ENCODE results near the gene C3. TPM values are rescaled to one million over a fixed set of nuclear protein-coding genes. Genes with fewer than 3 reads are reported as not detected.

C3 gene
- total and polyA plus RNA-seq, 4 donors, result 72.9 to 163 (median 111) TPM

DNA sequence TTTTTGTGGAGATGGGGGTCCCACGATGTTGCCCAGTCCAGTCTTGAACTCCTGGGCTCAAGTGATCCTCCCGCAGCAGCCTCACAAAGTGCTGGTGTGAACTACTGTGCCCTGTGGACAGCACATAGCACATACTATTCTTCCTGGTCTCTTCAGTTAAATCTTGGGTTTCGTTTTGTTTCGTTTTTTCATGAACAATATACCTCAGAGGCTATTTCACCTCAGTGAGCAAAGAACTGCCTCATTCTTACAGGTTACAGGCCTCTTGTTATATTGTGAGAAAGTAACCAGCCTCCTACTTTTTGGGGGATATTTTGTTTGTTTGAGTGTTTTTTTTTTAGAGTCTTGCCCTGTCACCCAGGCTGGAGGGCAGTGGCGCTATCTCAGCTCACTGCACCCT is 1.3 kb upstream of the C3 start:
- H3K36me3 ChIP-seq (ENCODE audit: control insufficient read depth, insufficient read depth, low read length), result no peaks in the 10 kb centered on the region
- WGBS (ENCODE audit: insufficient coverage), result 80% methylated on average over 2 of the region's 5 CpGs
- H3K27me3 ChIP-seq (ENCODE audit: control insufficient read depth, insufficient read depth, low read length), result no peaks in the 10 kb centered on the region
- DNase-seq (ENCODE audit: low read depth in 4 of 6, low spot score in 6 of 6), result no peak
- no peaks in the 10 kb centered on the region for H3K4me1 ChIP-seq (ENCODE audit: control insufficient read depth, insufficient read depth, low read length)
- H3K4me3 ChIP-seq (ENCODE audit: low read depth, low read length), result no peak overlapping the region
- no peaks in the 10 kb centered on the region for H3K9me3 ChIP-seq (ENCODE audit: control insufficient read depth, insufficient read depth, low read length)
- H3K27ac ChIP-seq (ENCODE audit: low read depth, low read length), result no peak overlapping the region

DNA sequence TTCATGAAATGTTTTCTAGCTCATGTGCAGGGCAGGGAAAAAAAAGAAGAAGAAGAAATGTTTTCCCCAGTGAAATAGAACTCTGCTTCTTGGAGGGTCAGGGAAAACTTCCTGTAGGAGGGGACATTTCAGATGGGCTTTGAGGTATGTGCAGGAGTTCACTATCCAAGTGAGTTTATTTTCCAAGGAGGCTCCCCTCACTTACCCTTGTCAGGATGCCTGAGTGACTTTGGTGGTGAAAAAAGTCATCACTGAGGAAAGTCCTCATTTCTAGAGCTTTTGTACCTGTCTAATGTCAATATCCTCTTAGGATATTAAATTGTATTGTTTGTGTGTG is 656 bp upstream of the C3 start:
- H3K27ac ChIP-seq (ENCODE audit: low read depth, low read length), result no peak overlapping the region
- DNase-seq (ENCODE audit: low read depth in 4 of 6, low spot score in 6 of 6), result no peak
- no peaks in the 10 kb centered on the region for H3K4me1 ChIP-seq (ENCODE audit: control insufficient read depth, insufficient read depth, low read length)
- H3K4me3 ChIP-seq (ENCODE audit: low read depth, low read length), result no peak overlapping the region
- H3K9me3 ChIP-seq (ENCODE audit: control insufficient read depth, insufficient read depth, low read length), result no peaks in the 10 kb centered on the region
- H3K27me3 ChIP-seq (ENCODE audit: control insufficient read depth, insufficient read depth, low read length), result no peaks in the 10 kb centered on the region
- no peaks in the 10 kb centered on the region for H3K36me3 ChIP-seq (ENCODE audit: control insufficient read depth, insufficient read depth, low read length)

DNA sequence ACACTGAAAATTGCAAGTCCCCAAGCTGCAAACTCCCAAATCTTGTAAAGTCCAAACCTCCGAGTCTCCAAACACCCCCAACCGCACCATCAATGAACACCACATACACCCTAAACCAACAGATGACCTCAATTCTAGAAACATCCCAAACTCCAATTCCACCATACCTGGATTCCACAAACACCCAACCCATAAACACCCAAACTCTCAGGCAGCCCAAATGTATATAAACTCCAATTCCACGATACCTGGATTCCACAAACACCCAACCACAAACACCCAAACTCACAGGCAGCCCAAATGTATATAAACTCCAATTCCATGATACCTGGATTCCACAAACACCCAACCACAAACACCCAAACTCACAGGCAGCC is 470 bp downstream of the C3 start:
- DNase-seq (ENCODE audit: low read depth in 4 of 6, low spot score in 6 of 6), result no peak
- H3K9me3 ChIP-seq (ENCODE audit: control insufficient read depth, insufficient read depth, low read length), result no peaks in the 10 kb centered on the region
- no peaks in the 10 kb centered on the region for H3K27me3 ChIP-seq (ENCODE audit: control insufficient read depth, insufficient read depth, low read length)
- H3K36me3 ChIP-seq (ENCODE audit: control insufficient read depth, insufficient read depth, low read length), result no peaks in the 10 kb centered on the region
- WGBS (ENCODE audit: insufficient coverage), result 95% methylated on average over 3 of the region's 3 CpGs
- H3K4me1 ChIP-seq (ENCODE audit: control insufficient read depth, insufficient read depth, low read length), result no peaks in the 10 kb centered on the region
- no peak overlapping the region for H3K4me3 ChIP-seq (ENCODE audit: low read depth, low read length)
- no peak overlapping the region for H3K27ac ChIP-seq (ENCODE audit: low read depth, low read length)

DNA sequence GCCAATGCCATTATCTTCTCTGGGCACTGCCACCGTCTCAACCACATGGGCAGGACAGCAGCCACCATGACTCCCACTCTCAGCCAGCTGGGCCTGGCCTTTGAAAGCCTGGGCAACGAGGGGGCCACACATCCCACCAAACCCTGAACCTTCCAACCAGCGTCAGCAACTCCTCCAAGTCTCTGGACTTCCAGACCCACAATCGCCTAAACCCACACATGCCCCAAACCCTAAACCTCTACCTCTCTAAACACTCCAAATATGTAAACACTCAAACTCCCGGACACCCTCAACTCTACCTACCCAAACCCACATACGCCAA is 949 bp downstream of the C3 start:
- 79% methylated on average over 5 of the region's 6 CpGs for WGBS (ENCODE audit: insufficient coverage)
- H3K9me3 ChIP-seq (ENCODE audit: control insufficient read depth, insufficient read depth, low read length), result no peaks in the 10 kb centered on the region
- no peaks in the 10 kb centered on the region for H3K27me3 ChIP-seq (ENCODE audit: control insufficient read depth, insufficient read depth, low read length)
- no peak for DNase-seq (ENCODE audit: low read depth in 4 of 6, low spot score in 6 of 6)
- H3K4me1 ChIP-seq (ENCODE audit: control insufficient read depth, insufficient read depth, low read length), result no peaks in the 10 kb centered on the region
- no peak overlapping the region for H3K27ac ChIP-seq (ENCODE audit: low read depth, low read length)
- no peaks in the 10 kb centered on the region for H3K36me3 ChIP-seq (ENCODE audit: control insufficient read depth, insufficient read depth, low read length)
- no peak overlapping the region for H3K4me3 ChIP-seq (ENCODE audit: low read depth, low read length)

DNA sequence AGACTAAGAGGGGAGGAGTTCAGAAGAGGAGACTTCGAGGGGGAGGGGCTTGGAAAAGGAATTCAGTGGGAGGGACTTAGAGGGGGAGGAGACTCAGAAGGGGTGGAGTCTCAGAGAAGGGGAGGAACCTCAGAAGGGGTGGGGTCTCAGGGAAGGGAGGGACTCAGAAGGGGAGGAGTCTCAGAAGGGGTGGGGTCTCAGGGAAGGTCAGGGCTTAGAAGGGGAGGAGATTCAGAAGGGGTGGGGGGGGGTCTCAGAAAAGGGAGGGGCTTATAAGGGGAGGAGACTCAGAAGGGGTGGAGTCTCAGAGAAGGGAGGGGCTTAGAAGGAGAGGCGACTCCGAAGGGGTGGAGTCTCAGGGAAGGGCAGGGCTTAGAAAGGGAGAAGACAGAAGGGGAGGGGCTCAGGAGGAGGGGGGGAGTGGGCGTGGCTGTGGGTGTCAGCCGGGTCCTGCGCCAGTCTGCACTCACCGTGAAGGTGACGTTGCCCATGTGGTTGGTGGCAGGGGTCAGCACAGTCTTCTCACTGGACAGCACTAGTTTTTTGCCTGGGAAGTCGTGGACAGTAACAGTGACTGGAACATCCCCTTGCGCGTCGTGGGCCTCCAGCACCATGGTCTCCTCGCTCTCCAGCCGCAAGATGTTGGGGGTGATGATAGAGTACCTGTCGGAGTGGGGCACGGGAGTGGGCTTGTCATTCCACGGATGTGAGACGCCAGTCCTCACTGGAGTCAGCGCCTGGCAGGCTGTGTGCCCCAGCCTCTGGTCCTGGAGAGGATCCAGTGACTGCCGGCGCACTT is 1.5 kb downstream of the C3 start:
- no peak for DNase-seq (ENCODE audit: low read depth in 4 of 6, low spot score in 6 of 6)
- Histone ChIP-seq H3K36me3 (ENCODE audit: control insufficient read depth, insufficient read depth, low read length) (no peaks in the 10 kb centered on the region), H3K27me3 (ENCODE audit: control insufficient read depth, insufficient read depth, low read length) (no peaks in the 10 kb centered on the region), H3K9me3 (ENCODE audit: control insufficient read depth, insufficient read depth, low read length) (no peaks in the 10 kb centered on the region), H3K4me1 (ENCODE audit: control insufficient read depth, insufficient read depth, low read length) (no peaks in the 10 kb centered on the region), H3K27ac (ENCODE audit: low read depth, low read length) (no peak overlapping the region), H3K4me3 (ENCODE audit: low read depth, low read length) (no peak overlapping the region)
- 75% methylated on average over 20 of the region's 21 CpGs for WGBS (ENCODE audit: insufficient coverage)

DNA sequence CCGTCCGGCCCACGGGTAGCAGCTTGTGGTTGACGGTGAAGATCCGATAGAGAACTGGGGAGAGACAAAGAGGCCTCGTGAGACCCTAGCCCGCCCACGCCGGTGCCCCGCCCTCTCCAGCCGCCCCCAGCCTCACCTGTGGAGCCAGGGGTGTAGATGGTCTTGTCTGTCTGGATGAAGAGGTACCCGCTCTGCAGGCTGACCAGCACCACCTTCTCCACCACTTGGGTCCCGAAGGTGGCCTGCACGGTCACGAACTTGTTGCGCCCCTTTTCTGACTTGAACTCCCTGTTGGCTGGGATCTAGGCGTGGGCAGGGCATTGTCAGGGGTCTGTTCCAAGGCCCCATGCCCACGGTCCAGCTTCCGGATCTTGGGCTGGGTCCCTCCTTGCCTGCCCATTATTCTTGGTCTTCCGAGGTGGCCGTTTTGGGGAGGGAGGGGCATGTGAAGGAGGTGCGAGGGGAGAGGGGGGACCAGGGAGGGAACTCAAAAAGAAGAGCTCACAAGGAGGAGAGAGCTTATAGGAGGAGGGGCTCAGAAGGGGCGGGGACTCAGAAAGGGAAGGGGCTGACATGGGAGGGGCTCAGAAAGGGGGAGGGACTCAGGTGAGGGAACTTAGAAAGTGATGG is 2.2 kb downstream of the C3 start:
- Histone ChIP-seq H3K36me3 (ENCODE audit: control insufficient read depth, insufficient read depth, low read length) (no peaks in the 10 kb centered on the region), H3K9me3 (ENCODE audit: control insufficient read depth, insufficient read depth, low read length) (no peaks in the 10 kb centered on the region), H3K27me3 (ENCODE audit: control insufficient read depth, insufficient read depth, low read length) (no peaks in the 10 kb centered on the region), H3K4me1 (ENCODE audit: control insufficient read depth, insufficient read depth, low read length) (no peaks in the 10 kb centered on the region), H3K4me3 (ENCODE audit: low read depth, low read length) (no peak overlapping the region), H3K27ac (ENCODE audit: low read depth, low read length) (no peak overlapping the region)
- DNase-seq (ENCODE audit: low read depth in 4 of 6, low spot score in 6 of 6), result no peak
- WGBS (ENCODE audit: insufficient coverage), result 64% methylated on average over 13 of the region's 23 CpGs

DNA sequence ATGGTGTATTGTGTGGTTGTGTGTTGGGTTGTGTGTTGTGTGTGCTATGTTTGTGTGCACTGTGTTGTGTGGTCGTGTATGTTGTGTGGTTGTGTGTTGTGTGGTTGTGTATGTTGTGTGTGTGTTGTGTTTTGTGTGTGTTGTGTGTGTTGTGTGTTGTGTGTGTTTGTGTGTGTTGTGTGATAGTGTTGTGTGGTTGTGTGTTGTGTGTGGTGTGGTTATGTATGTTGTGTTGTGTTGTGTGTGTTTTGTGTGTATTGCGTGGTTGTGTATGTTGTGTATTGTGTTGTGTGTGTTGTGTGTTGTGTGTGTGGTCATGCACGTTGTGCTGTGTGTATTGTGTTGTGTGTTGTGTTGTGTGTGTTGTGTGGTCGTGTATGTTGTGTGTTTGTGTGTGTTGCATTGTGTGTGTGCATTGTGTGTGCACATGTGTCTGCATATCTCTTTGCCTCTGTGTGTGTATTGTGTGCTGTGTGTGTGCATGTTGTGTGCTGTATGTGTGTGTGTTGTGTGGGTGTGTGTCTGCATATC is 2.9 kb downstream of the C3 start:
- no peak overlapping the region for H3K4me3 ChIP-seq (ENCODE audit: low read depth, low read length)
- no peak for DNase-seq (ENCODE audit: low read depth in 4 of 6, low spot score in 6 of 6)
- H3K36me3 ChIP-seq (ENCODE audit: control insufficient read depth, insufficient read depth, low read length), result no peaks in the 10 kb centered on the region
- H3K4me1 ChIP-seq (ENCODE audit: control insufficient read depth, insufficient read depth, low read length), result no peaks in the 10 kb centered on the region
- no peaks in the 10 kb centered on the region for H3K9me3 ChIP-seq (ENCODE audit: control insufficient read depth, insufficient read depth, low read length)
- no peak overlapping the region for H3K27ac ChIP-seq (ENCODE audit: low read depth, low read length)
- H3K27me3 ChIP-seq (ENCODE audit: control insufficient read depth, insufficient read depth, low read length), result no peaks in the 10 kb centered on the region
- WGBS (ENCODE audit: insufficient coverage), result 88% methylated on average over 4 of the region's 4 CpGs

DNA sequence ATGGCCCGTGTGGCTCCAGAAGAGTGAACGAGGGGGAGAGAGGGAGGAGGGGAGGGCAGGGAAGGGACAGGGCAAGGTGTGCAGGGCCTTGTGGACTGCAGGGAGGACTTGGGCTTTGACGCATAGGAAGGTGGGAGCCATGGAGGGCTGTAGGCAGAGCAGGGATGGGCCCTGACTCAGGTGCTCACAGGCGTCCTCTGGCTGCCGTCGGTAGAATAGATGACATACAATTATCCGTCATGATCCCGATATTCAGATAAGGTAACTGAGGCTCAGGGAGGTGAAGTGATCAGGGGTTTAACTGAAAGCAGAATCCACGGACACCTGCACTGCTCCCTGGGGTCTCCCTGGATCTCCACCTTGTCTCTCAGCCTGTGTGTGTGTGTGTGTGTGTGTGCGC is 3.4 kb downstream of the C3 start:
- peaks cover 3% of the 10 kb centered on the region for H3K27me3 ChIP-seq (ENCODE audit: control insufficient read depth, insufficient read depth, low read length)
- H3K36me3 ChIP-seq (ENCODE audit: control insufficient read depth, insufficient read depth, low read length), result peaks cover 2% of the 10 kb centered on the region
- 83% methylated on average over 10 of the region's 10 CpGs for WGBS (ENCODE audit: insufficient coverage)
- DNase-seq (ENCODE audit: low read depth in 4 of 6, low spot score in 6 of 6), result no peak
- H3K27ac ChIP-seq (ENCODE audit: low read depth, low read length), result no peak overlapping the region
- no peaks in the 10 kb centered on the region for H3K9me3 ChIP-seq (ENCODE audit: control insufficient read depth, insufficient read depth, low read length)
- no peak overlapping the region for H3K4me3 ChIP-seq (ENCODE audit: low read depth, low read length)
- H3K4me1 ChIP-seq (ENCODE audit: control insufficient read depth, insufficient read depth, low read length), result no peaks in the 10 kb centered on the region

DNA sequence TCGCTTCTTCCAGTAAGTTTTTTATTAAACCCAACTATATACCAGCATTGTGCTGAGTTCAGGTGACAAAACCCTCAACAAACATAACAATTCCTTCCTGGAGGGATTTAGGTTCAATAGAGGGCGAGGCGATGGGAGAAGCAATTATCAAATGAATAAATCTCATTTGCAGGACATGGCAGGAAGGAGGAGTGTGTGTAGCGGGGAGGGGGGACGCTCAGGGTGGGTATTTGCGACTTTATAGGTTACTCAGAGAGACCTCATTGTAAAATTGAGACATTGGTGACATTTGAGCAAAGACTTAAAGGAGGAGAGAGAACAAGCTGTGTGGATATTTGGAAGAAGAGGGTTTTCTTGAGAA is 3.9 kb downstream of the C3 start:
- peaks cover 8% of the 10 kb centered on the region for H3K27me3 ChIP-seq (ENCODE audit: control insufficient read depth, insufficient read depth, low read length)
- no peaks in the 10 kb centered on the region for H3K4me1 ChIP-seq (ENCODE audit: control insufficient read depth, insufficient read depth, low read length)
- H3K27ac ChIP-seq (ENCODE audit: low read depth, low read length), result no peak overlapping the region
- DNase-seq (ENCODE audit: low read depth in 4 of 6, low spot score in 6 of 6), result no peak
- no peak overlapping the region for H3K4me3 ChIP-seq (ENCODE audit: low read depth, low read length)
- peaks cover 2% of the 10 kb centered on the region for H3K36me3 ChIP-seq (ENCODE audit: control insufficient read depth, insufficient read depth, low read length)
- 70% methylated on average over 6 of the region's 6 CpGs for WGBS (ENCODE audit: insufficient coverage)
- no peaks in the 10 kb centered on the region for H3K9me3 ChIP-seq (ENCODE audit: control insufficient read depth, insufficient read depth, low read length)

Measured in spinal cord (tissue), 10 donors.